ENCODE data around the gene NSMF. TPM values are rescaled to one million over a fixed set of nuclear protein-coding genes. Genes with fewer than 3 reads are reported as not detected.

The NSMF gene
- total and polyA plus RNA-seq, 8 donors, result 11.7 to 84.9 (median 41.6) TPM

DNA sequence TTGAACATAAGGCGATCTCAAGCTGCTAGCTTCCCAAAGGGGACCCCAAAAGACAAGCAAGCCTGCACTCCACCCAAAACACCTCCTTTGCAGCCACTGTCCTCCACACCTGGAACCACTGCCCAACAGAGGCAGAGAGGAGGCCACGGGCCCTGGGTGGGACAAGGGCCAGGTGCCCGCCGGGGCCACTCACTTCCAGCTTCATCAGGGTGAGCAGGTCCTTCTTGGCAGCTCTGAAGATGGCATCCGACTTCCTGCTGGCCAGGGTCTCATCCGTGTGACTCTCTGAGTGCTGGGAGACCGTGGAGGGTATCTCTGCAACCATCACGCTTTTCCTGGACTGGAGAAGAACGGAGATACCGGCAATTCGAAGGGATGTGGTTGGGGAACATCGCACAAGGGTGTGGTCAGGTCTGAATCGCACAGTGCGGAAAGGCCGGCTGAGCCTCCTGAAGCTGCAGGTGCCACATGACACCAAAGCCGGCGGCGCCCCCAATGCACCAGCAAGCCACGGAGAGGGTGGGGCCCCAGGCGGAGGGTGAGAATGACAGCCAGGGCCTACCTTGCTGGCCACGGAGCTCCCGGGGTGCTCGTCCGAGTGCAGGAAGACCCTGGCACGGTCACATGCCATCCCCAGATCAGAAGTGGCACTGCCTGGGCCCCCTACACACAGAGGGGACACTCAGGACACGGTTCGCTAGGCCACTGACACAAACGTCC, 46.4 kb upstream of the NSMF start:
- Histone ChIP-seq H3K4me1 (peaks cover 0 to 8% (median 0%) of the 10 kb centered on the region in 4 donors), H3K27ac (no peak overlapping the region), H3K4me3 (no peak overlapping the region), H3K27me3 (no peaks in the 10 kb centered on the region), H3K36me3 (peaks cover 0 to 28% (median 18%) of the 10 kb centered on the region in 4 donors), H3K9me3 (no peaks in the 10 kb centered on the region)
- TF ChIP-seq POLR2A (IDR thresholded peaks at IDR 0.05) (no peak), EP300 (IDR thresholded peaks at IDR 0.05) (no peak)
- WGBS, 5 donors, result 92 to 95% (median 95%) methylated on average over 23 to 28 of the region's 28 CpGs
- no peak for DNase-seq
- intact Hi-C loops (cut with DNase I; ENCODE audit: low total_unique reads), result no loop called here

DNA sequence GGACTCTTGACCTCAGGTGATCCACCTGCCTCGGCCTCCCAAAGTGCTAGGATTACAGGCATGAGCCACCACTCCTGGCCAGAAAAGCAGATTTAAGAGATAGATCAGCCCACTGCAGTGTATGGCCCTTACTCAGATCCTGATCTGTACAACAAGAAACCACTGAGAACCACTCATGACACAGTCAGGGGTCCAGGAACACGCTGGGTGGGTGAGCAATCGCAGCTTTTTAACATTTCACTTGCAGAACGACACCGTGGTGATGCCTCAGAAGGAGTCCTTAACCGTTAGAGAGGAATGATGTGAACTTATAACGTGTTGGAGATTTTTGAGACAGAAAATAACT, 45.3 kb upstream of the NSMF start:
- Histone ChIP-seq H3K27ac (no peak overlapping the region), H3K27me3 (no peaks in the 10 kb centered on the region), H3K9me3 (no peaks in the 10 kb centered on the region), H3K36me3 (peaks cover 0 to 38% (median 28%) of the 10 kb centered on the region in 4 donors), H3K4me1 (peaks cover 0 to 8% (median 0%) of the 10 kb centered on the region in 4 donors), H3K4me3 (no peak overlapping the region)
- DNase-seq, result no peak
- TF ChIP-seq, protein P1, sequence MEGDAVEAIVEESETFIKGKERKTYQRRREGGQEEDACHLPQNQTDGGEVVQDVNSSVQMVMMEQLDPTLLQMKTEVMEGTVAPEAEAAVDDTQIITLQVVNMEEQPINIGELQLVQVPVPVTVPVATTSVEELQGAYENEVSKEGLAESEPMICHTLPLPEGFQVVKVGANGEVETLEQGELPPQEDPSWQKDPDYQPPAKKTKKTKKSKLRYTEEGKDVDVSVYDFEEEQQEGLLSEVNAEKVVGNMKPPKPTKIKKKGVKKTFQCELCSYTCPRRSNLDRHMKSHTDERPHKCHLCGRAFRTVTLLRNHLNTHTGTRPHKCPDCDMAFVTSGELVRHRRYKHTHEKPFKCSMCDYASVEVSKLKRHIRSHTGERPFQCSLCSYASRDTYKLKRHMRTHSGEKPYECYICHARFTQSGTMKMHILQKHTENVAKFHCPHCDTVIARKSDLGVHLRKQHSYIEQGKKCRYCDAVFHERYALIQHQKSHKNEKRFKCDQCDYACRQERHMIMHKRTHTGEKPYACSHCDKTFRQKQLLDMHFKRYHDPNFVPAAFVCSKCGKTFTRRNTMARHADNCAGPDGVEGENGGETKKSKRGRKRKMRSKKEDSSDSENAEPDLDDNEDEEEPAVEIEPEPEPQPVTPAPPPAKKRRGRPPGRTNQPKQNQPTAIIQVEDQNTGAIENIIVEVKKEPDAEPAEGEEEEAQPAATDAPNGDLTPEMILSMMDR (IDR thresholded peaks at IDR 0.05), result no peak
- TF ChIP-seq POLR2A (IDR thresholded peaks at IDR 0.05), result no peak
- TF ChIP-seq POLR2AphosphoS5 (IDR thresholded peaks at IDR 0.05), result no peak
- no peak for TF ChIP-seq EP300 (IDR thresholded peaks at IDR 0.05)
- intact Hi-C loops (cut with DNase I; ENCODE audit: low total_unique reads), result no loop called here
- WGBS, 5 donors, result 92 to 95% (median 94%) methylated on average over 7 of the region's 7 CpGs

DNA sequence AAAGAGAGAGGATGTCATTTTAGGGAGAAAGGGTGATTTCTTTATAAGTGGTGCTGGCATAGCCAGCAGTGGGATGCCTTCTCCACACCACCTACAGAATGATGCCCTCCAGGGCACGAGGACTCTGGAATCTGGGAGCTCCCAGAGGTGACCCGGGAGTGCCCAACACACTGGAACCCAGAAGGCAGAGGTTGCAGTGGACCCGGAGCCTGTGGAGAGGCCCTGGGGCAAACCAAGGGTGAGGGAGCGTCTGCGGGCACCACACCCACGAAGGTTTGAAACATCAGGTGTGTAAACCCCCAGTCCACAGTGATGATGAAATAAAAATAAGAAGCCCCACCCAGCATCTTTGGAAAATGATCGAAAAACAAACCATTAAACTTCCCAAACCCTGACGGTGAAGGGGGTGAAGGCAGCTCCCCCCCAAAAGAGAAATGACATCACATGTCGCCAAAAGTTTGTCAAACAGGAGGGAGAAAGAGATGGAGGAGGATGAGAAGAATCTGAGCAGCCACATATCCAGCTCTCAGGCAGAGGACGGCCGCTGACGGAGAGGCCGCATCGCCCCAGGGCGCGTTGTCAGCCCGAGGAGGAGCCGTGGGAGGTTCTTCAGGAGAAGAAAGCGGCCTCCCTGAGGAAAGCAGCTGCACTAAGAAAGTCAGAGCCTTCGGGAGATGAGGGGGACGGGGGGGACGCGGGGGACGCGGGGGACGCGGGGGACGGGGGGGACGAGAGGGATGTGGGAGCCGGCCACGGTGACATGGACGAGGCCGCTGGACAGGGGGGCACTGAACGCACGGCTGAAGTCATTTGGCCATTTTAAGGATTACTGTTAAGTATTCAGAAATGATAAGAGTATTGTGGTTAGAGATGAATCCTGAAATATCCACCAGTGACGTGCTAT, 43.1 kb upstream of the NSMF start:
- TF ChIP-seq POLR2AphosphoS5 (IDR thresholded peaks at IDR 0.05) (no peak), POLR2A (IDR thresholded peaks at IDR 0.05) (no peak), EP300 (IDR thresholded peaks at IDR 0.05) (no peak)
- TF ChIP-seq, protein P1 (IDR thresholded peaks at IDR 0.05), result no peak
- Histone ChIP-seq H3K27ac (no peak overlapping the region), H3K27me3 (no peaks in the 10 kb centered on the region), H3K4me1 (peaks cover 0 to 8% (median 0%) of the 10 kb centered on the region in 4 donors), H3K4me3 (no peak overlapping the region), H3K36me3 (peaks cover 0 to 54% (median 41%) of the 10 kb centered on the region in 4 donors), H3K9me3 (no peaks in the 10 kb centered on the region)
- WGBS, 5 donors, result 80 to 90% (median 85%) methylated on average over 28 to 36 of the region's 36 CpGs
- no peak for DNase-seq
- intact Hi-C loops (cut with DNase I; ENCODE audit: low total_unique reads), result no loop called here

DNA sequence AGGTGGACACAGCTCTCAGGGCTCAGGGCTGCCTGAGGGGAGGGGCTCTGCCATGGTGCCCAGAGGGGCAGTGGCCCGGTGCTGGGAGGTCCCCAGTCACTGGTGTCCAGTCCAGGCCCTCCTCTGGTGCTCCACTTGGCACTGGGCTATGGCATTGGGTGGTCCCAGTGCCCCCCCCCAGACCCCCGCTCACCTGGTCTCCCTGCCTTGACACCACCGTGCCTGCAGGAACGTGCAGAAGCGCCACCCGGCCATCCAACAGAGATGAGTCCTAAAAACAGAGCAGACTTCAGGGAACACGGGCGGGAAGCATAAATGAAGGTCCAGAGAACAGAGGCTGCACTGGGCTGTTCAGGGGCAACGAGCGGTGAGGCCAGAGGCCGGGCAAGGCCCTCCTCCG, 42.3 kb upstream of the NSMF start:
- Histone ChIP-seq H3K27me3 (no peaks in the 10 kb centered on the region), H3K36me3 (peaks cover 0 to 61% (median 43%) of the 10 kb centered on the region in 4 donors), H3K27ac (no peak overlapping the region), H3K9me3 (no peaks in the 10 kb centered on the region), H3K4me1 (peaks cover 0 to 5% (median 0%) of the 10 kb centered on the region in 4 donors), H3K4me3 (no peak overlapping the region)
- WGBS, 5 donors, result 86 to 95% (median 91%) methylated on average over 11 to 12 of the region's 12 CpGs
- no peak for DNase-seq
- TF ChIP-seq, protein P1 (IDR thresholded peaks at IDR 0.05), result no peak
- TF ChIP-seq POLR2AphosphoS5 (IDR thresholded peaks at IDR 0.05), result no peak
- no peak for TF ChIP-seq POLR2A (IDR thresholded peaks at IDR 0.05)
- TF ChIP-seq EP300 (IDR thresholded peaks at IDR 0.05), result no peak
- intact Hi-C loops (cut with DNase I; ENCODE audit: low total_unique reads), result no loop called here

Measured in stomach (tissue), 9 donors.